NCI-H1436 (cell line): Measurements from ENCODE around the gene FAM83B.

Experiments used
- DNase-seq: peaks from one replicate; lab custom pipeline; 2025; lab: John Stamatoyannopoulos, UW

FAM83B gene

GRCh38 chr6:54981276-54981609 is 134.7 kb downstream of the FAM83B start:
- DNase-seq, result no peak

DNA sequence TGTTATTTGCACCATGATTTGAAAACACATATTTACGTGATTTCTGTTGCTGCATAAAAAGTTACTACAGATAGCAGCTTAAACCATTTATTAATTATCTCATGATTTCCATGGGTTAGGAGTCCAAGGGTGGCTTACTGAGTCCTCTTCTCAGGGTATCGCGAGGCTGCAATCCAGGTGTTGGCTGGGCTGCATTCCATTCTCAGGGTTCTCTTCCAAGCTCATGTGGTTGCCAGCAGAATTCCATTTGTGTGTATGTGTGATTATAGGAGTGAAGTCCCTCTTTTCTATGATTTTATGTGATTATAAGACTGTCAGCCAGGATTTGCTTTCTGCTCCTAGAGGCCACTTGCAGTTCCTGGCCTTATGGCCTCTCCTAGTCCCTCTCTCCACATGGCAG is 135.1 kb downstream of the FAM83B start:
- DNase-seq, result no peak

DNA sequence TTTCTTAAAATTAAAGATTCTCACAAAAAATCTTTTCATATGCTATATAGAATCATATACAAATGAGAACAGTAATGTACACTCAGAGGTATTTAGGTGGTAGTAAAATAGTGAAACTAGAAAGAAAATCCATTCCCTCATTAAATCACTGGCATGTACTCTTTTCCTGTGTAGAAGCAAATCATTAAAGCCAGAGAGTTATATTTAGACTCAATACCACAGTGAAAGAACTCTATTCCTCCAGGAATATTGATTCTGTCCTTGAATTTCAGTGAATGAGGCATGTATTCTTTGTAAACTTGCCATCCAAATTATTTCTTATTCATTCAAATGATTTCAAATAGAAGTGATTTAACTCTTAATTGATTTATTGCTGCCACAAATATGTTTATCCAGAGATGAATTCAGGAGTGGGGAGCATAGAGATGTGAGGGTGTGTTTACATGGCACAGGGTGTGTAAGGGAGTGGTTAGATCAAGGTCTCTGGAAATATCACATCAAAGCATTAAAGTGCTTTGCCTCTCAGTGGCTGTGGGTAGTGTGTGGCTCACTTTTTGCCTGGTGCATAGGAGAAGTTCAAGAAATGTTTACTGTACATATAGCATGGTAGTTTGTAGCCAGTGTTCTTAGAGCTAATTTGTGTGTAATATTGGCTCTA is 141.2 kb downstream of the FAM83B start:
- DNase-seq, result no peak

DNA sequence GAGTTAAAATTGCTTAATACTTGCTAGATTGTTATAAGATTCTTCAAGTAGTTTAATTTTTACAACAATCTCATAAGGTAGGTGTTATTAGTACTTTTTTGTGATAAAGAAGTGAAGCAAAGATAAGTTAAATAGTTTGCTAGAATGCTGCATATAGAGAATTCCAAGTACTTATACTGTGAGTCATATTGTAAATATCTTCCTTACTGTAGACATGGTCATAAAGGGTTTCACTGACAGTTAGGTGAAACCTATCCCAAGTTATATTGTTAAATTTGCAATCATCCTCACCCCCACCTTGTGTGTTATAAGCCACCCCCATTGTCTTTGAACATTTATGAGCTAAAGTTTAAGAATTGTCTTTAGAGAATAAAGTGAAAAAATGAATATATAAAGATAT is 142.0 kb downstream of the FAM83B start:
- no peak for DNase-seq

DNA sequence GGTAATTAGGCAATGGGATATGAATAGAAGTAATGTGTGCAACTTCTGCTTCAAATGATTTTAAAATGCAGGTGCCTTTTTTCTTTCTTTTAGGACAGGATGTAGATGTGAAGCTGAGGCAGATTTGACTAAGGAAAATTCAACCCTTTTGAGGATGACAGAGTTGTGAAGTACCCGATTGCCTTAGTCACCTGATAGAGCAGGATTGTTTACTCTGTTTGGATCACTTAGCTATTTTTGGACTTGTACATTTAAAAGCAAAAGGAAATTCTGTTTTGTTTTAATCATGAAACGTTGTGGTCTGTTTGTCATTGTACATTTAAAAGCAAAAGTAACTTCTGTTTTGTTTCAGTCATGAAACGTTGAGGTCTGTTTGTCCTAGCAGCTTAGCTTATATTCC is 143.4 kb downstream of the FAM83B start:
- DNase-seq, result no peak
